ENCODE data around the gene RC3H1.
A peak's percentile ranks its signal among the peaks of the same experiment; 100 is the strongest.
"Not testable (repeated sequence)": the region's sequence is repeated elsewhere in the genome, so short reads cannot be mapped to it uniquely, and the experiment has no call there.

Gene RC3H1

GRCh38 chr1:174022080-174022975 is at the start of gene RC3H1:
RC3H1 (minus strand) TSS chr1:174022357; CDS start chr1:173992985, 29,372 bp downstream.
- peak; percentile 80 for DNase-seq (ENCODE audit: low read depth)

- DNase-seq (ENCODE audit: low read depth), result no peak
Measured at GRCh38 chr1:174070614-174071013, 48.5 kb upstream of the RC3H1 start.

GRCh38 chr1:174068000-174068399 is 45.8 kb upstream of the RC3H1 start:
- peak; percentile 68 for DNase-seq (ENCODE audit: low read depth)

- DNase-seq (ENCODE audit: low read depth), result no peak
Measured at GRCh38 chr1:174060090-174060489, 37.9 kb upstream of the RC3H1 start.

GRCh38 chr1:174058624-174059023 is 36.5 kb upstream of the RC3H1 start:
- peak; percentile 33 for DNase-seq (ENCODE audit: low read depth)

GRCh38 chr1:174056609-174057008 is 34.5 kb upstream of the RC3H1 start:
- not testable (repeated sequence) for DNase-seq (ENCODE audit: low read depth)

GRCh38 chr1:174055797-174056196 is 33.6 kb upstream of the RC3H1 start:
- DNase-seq (ENCODE audit: low read depth), result not testable (repeated sequence)

- DNase-seq (ENCODE audit: low read depth), result no peak
Measured at GRCh38 chr1:174053826-174054225, 31.7 kb upstream of the RC3H1 start.

- peak; percentile 37 for DNase-seq (ENCODE audit: low read depth)
Measured at GRCh38 chr1:174052621-174053020, 30.5 kb upstream of the RC3H1 start.

GRCh38 chr1:174051956-174052355 is 29.8 kb upstream of the RC3H1 start:
- no peak for DNase-seq (ENCODE audit: low read depth)

- no peak for DNase-seq (ENCODE audit: low read depth)
Measured at GRCh38 chr1:174049514-174049913, 27.4 kb upstream of the RC3H1 start.

- no peak for DNase-seq (ENCODE audit: low read depth)
Measured at GRCh38 chr1:174044418-174045222, 22.5 kb upstream of the RC3H1 start.

GRCh38 chr1:174042509-174042908 is 20.4 kb upstream of the RC3H1 start:
- peak; percentile 33 for DNase-seq (ENCODE audit: low read depth)

- no peak for DNase-seq (ENCODE audit: low read depth)
Measured at GRCh38 chr1:174041369-174041768, 19.2 kb upstream of the RC3H1 start.

- peak; percentile 90 for DNase-seq (ENCODE audit: low read depth)
Measured at GRCh38 chr1:174040387-174040786, 18.2 kb upstream of the RC3H1 start.

GRCh38 chr1:174039027-174039426 is 16.9 kb upstream of the RC3H1 start:
- DNase-seq (ENCODE audit: low read depth), result peak; percentile 73

GRCh38 chr1:174036798-174037197 is 14.6 kb upstream of the RC3H1 start:
- DNase-seq (ENCODE audit: low read depth), result no peak

GRCh38 chr1:174036204-174036603 is 14.0 kb upstream of the RC3H1 start:
- DNase-seq (ENCODE audit: low read depth), result no peak

- DNase-seq (ENCODE audit: low read depth), result peak; percentile 35
Measured at GRCh38 chr1:174032671-174033222, 10.6 kb upstream of the RC3H1 start.

- no peak for DNase-seq (ENCODE audit: low read depth)
Measured at GRCh38 chr1:174031099-174031498, 8.9 kb upstream of the RC3H1 start.

- DNase-seq (ENCODE audit: low read depth), result peak; percentile 30
Measured at GRCh38 chr1:174028495-174028894, 6.3 kb upstream of the RC3H1 start.

- peak; percentile 17 for DNase-seq (ENCODE audit: low read depth)
Measured at GRCh38 chr1:174023440-174023839, 1.3 kb upstream of the RC3H1 start.

GRCh38 chr1:174022976-174023277 is 770 bp upstream of the RC3H1 start:
- DNase-seq (ENCODE audit: low read depth), result no peak

All from iris pigment epithelial cell (primary cell).